ENCODE results near the gene ZNF24.

GRCh38 chr18:35282353-35282752 is 61.9 kb downstream of the ZNF24 start:
- no peak for TF ChIP-seq CTCF (IDR thresholded peaks at IDR 0.05)
- no peak for TF ChIP-seq POLR2A (IDR thresholded peaks at IDR 0.05)
